Measurements from ENCODE around the gene RHOBTB3.
A peak's percentile ranks its signal among the peaks of the same experiment; 100 is the strongest.

Gene RHOBTB3

DNA sequence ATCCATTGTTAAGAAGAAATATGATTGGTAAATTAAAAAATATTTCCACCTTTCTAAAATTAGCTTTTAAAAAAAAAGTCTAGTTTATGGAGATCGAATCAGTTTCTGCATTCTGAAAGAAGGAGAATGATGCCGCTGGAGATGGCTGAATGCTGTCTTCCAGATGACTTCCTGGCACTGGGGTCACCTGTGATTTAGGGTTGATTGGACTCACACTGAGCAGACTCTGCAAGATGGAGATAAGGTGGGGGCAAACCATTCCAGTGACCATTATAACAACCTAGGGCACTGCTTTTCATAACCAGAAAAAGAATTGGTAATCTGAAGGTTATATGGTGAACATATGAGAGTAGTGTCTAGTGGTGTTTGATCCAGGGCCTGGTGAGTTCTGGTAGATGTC, 40.8 kb downstream of the RHOBTB3 start:
- no peak overlapping the region for H3K4me3 ChIP-seq (replicated peaks; ENCODE audit: low read depth, low read length)
- DNase-seq (ENCODE audit: low read depth), result no peak
- TF ChIP-seq CTCF (IDR thresholded peaks at IDR 0.05; ENCODE audit: low read length, missing control alignments), result no peak

DNA sequence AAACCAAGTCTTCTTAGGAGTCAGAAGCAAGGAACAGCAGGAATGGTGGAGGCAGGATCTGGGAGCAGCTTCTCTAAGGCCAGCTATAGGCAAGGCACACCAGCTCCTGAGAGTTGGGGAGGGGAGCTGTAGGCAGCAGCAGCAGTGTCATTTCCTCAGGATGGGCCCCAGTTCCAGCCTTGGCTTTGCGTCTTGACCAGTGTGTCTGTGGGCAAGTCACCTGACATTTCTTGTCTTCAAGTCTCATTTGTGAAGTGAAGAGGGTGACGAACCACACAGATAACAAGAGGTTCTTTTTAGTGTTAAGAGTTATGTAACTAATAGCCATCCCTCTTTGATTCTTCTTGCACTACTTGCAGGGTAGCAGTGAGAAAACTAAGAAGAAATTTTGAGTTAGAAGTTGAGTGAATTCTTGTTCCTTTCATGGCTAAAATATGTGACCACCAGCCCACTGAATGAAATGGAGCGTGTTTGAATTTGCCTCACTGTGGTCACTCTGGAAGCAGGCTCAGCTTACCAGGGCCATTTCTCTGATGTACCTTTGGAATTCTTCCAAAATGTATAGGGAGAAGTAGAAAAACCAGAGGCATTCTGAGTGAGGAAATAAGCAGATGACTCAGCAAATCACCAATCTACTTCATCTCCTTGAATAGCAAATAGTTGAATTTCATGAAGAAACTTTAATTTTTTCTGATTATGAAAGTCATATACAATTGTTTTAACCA, 42.4 kb downstream of the RHOBTB3 start:
- H3K4me3 ChIP-seq (replicated peaks; ENCODE audit: low read depth, low read length), result no peak overlapping the region
- no peak for TF ChIP-seq CTCF (IDR thresholded peaks at IDR 0.05; ENCODE audit: low read length, missing control alignments)
- peak; percentile 80 for DNase-seq (ENCODE audit: low read depth)

DNA sequence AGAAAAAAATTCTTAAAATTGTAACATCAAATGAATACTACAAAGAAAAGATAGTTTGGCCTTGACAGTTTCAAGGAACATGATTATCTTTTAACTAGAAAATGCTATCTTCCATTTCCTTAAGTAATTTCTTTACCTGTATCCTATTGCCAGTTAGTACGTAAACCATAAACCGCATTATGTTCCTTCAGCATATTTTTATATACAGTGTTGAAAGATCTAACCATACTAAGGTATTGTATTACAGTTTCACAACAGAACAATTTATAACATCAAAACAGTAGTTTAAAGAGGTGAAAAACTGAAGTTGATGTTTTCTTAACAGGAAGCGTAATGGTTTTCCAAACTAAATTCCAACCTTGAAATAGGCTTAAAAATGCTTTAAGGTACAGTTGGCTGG, 46.3 kb downstream of the RHOBTB3 start:
- H3K4me3 ChIP-seq (replicated peaks; ENCODE audit: low read depth, low read length), result no peak overlapping the region
- TF ChIP-seq CTCF (IDR thresholded peaks at IDR 0.05; ENCODE audit: low read length, missing control alignments), result no peak
- DNase-seq (ENCODE audit: low read depth), result no peak

DNA sequence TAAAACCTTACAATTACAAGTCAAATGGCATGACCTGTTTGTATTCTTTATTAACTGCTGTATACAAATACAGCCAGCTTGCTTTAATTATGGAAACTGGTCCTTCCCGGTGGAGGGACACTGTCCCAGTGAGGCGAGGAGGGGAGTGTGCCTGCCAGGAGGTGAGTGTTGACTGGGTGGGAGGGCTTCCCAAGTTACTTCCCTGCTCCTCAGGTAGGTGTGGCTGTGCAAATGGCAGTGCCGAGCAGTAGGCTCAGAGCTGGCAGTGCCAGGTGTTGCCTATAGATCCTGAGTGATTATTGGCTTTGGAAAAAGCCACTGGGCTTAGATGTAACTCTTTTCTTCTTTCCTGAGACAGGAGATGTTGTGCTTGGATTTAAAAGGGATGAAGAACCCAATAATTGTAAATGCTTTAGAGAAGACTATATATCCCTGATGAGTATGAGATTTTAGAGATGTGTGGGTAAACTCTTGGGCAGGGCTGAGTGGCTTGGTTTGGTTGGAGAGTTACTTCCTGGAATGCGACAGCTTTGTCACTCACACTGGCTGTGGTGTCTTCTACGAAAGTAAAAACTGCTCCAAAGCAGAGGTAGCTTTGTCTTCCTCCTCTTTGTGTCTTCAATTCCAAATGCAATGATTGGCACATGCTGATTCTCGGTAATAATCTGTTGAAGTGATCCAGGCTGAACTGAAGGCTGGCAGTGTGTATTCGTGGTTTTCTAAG, 47.7 kb downstream of the RHOBTB3 start:
- DNase-seq (ENCODE audit: low read depth), result no peak
- no peak for TF ChIP-seq CTCF (IDR thresholded peaks at IDR 0.05; ENCODE audit: low read length, missing control alignments)

GRCh38 chr5:95779611-95780010, 48.5 kb downstream of the RHOBTB3 start:
- no peak for TF ChIP-seq CTCF (IDR thresholded peaks at IDR 0.05; ENCODE audit: low read length, missing control alignments)
- H3K4me3 ChIP-seq (replicated peaks; ENCODE audit: low read depth, low read length), result no peak overlapping the region
- peak; percentile 64 for DNase-seq (ENCODE audit: low read depth)

More for the DNA sequence above, 47.7 kb downstream of the RHOBTB3 start:
- H3K4me3 ChIP-seq (replicated peaks; ENCODE audit: low read depth, low read length), result no peak overlapping the region

- no peak for DNase-seq (ENCODE audit: low read depth)
- no peak for TF ChIP-seq CTCF (IDR thresholded peaks at IDR 0.05; ENCODE audit: low read length, missing control alignments)
These were observed 49.5 kb downstream of the RHOBTB3 start for GRCh38 chr5:95780597-95780996.

More at GRCh38 chr5:95780597-95780996, 49.5 kb downstream of the RHOBTB3 start:
- H3K4me3 ChIP-seq (replicated peaks; ENCODE audit: low read depth, low read length), result no peak overlapping the region
